Measurements from ENCODE around the gene EVPL. TPM values are rescaled to one million over a fixed set of nuclear protein-coding genes. Genes with fewer than 3 reads are reported as not detected.

Gene EVPL
- total RNA-seq, 1 experiment from 2014 or later, result 58.0 TPM

- BruUV-seq (replicated peaks), result TSS peak; percentile 76
- Histone ChIP-seq H4K20me1 (ENCODE audit: insufficient read depth) (no peaks in the 10 kb centered on the region; the same call in 1 of the 2 replicates), H3K36me3 (ENCODE audit: control insufficient read depth in 1 of 2, insufficient read depth in 2 of 2, low read length in 2 of 2) (peaks cover 15 to 21% of the 10 kb centered on the region in 2 experiments), H3K4me3 (replicated peaks in 1 of 2; ENCODE audit: low read depth in 1 of 2, low read length in 2 of 2) (peak overlapping the region; percentile 63 to 78), H3K79me2 (ENCODE audit: insufficient read depth, low read length) (peaks cover 60% of the 10 kb centered on the region), H3K27me3 (ENCODE audit: insufficient read depth, low read length) (no peaks in the 10 kb centered on the region), H3K27ac (ENCODE audit: low read depth, low read length) (peak overlapping the region; percentile 60), H3K9ac (ENCODE audit: low read length) (peak overlapping the region; percentile 78), H3K9me2 (ENCODE audit: insufficient read depth) (no peaks in the 10 kb centered on the region), H3K9me3 (ENCODE audit: control insufficient read depth in 1 of 2, insufficient read depth in 1 of 2, low read depth in 1 of 2, low read length in 2 of 2) (no peaks in the 10 kb centered on the region), H3K4me1 (ENCODE audit: control insufficient read depth in 1 of 2, insufficient read depth in 2 of 2, low read length in 2 of 2) (peaks cover 11 to 22% of the 10 kb centered on the region in 2 experiments), H3K4me2 (ENCODE audit: low read length) (peak overlapping the region; percentile 89), H2AFZ (ENCODE audit: low read depth, low read length, poor library complexity, severe bottlenecking) (no peak overlapping the region)
- intact Hi-C loops (cut with micrococcal nuclease), result loop anchor here (1.0 to 5.0 kb wide), 3 partner anchors 17 to 57 kb away; partner anchors contain the start of gene EVPL
- ChIA-PET CTCF (interaction anchor here (0.6 to 1.3 kb wide), 2 partner anchors 18 to 45 kb away, joined by 3 to 4 read pairs; no protein-coding TSS in a partner anchor), RAD21 (ENCODE audit: low non-redundant PET in 1 of 2, low total read pairs in 2 of 2, uncharacterized antibody in 2 of 2, unreplicated experiment in 2 of 2) (no interaction called here), POLR2A (interaction anchor here (1.0 to 1.2 kb wide), 5 partner anchors 10 to 52 kb away, joined by 3 to 5 read pairs (median 3); partner anchors contain the start of gene EVPL)
- DNase-seq (ENCODE audit: low read depth, low spot score), result no peak
- peak; percentile 20 for ATAC-seq
- no peak for TF ChIP-seq TCF7L2 (IDR thresholded peaks at IDR 0.05; ENCODE audit: borderline replicate concordance, extremely low read depth, insufficient read depth, insufficient read length)
- TF ChIP-seq SP1 (IDR thresholded peaks at IDR 0.05; ENCODE audit: low read depth), result no peak
- no peak for TF ChIP-seq FOSL1 (IDR thresholded peaks at IDR 0.05; ENCODE audit: low read depth)
- TF ChIP-seq EGR1 (IDR thresholded peaks at IDR 0.05; ENCODE audit: low read depth), result no peak
- no peak for TF ChIP-seq ATF3 (IDR thresholded peaks at IDR 0.05)
- TF ChIP-seq EZH2phosphoT487 (IDR thresholded peaks at IDR 0.05; ENCODE audit: borderline replicate concordance), result no peak
- no peak for TF ChIP-seq ZFX (IDR thresholded peaks at IDR 0.05)
- TF ChIP-seq EZH2 (IDR thresholded peaks at IDR 0.05), result no peak
- TF ChIP-seq ELF1 (IDR thresholded peaks at IDR 0.05; ENCODE audit: borderline replicate concordance, low read depth), result no peak
- no peak for TF ChIP-seq SRF (IDR thresholded peaks at IDR 0.05; ENCODE audit: low read depth)
- no peak for TF ChIP-seq ZNF274 (IDR thresholded peaks at IDR 0.05; ENCODE audit: low read depth, low read length)
Observed at GRCh38 chr17:76071531-76072147, 44.5 kb upstream of the EVPL start.
